AG09319 (cell line): Measurements from ENCODE around the gene GLI3.
A peak's percentile ranks its signal among the peaks of the same experiment; 100 is the strongest.

Experiments used
- DNase-seq: peaks from one replicate; pipeline ENCODE4 v3.0.0-alpha.2; 2010; ENCODE audit warnings: low read depth; ENCODE audit errors: extremely low read depth
- CTCF ChIP-seq: IDR thresholded peaks from 2 replicates; pipeline ENCODE4 v1.5.1; 2011; ENCODE audit warnings: low read depth, mild to moderate bottlenecking, inconsistent platforms, low read length, moderate library complexity

GLI3 gene

DNA sequence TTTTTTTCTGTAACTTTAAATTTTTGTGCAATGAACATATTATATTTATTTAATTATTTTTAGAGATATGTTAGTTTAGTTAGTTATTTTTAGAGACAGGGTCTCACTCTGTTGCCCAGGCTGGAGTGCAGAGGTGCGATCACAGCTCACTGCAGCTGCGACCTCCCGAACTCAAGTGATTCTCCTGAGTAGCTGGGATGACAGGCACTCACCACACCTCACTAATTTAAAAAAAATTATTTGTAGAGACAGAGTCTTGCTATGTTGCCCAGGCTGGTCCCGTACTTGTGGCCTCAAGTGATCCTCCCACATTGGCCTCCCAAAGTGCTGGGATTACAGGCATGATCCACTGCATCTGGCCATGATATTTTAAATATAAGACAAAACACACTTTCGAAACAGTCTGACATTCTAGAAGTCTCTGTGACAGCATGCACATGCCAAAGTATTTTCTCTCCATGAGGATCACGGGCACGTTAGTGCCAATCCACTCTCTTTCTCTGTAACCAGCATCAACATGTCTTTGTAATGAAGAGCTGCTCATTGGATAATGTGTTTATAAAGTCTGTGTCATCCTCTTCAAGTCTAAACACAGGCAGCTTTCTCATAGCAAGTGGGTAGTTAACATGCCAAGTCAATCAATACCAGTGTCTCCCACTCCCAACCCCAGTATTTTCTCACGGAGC is 137.4 kb downstream of the GLI3 start:
- no peak for DNase-seq
- no peak for TF ChIP-seq CTCF

DNA sequence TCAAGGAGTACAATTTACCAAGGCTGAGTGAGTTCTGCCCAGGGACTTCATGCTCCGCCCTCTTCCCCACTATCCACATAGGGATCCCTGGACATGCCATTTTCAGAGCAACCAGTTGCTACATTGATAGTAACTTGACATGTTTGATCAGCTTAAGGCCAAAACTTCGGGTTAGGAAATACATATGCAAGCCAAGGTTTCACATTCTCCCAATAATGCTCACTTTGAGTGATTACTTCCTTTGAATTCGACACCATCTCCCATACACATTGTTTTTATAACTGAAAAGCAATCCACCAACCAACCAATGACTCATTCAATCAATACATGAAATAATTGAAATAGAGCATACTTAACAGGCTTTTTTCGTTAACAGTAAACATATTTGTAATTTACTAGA is 137.9 kb downstream of the GLI3 start:
- no peak for TF ChIP-seq CTCF
- DNase-seq: no peak

- peak; percentile 39 for DNase-seq
- peak; percentile 10 for TF ChIP-seq CTCF
Measured at GRCh38 chr7:42097752-42098151, 139.3 kb downstream of the GLI3 start.

DNA sequence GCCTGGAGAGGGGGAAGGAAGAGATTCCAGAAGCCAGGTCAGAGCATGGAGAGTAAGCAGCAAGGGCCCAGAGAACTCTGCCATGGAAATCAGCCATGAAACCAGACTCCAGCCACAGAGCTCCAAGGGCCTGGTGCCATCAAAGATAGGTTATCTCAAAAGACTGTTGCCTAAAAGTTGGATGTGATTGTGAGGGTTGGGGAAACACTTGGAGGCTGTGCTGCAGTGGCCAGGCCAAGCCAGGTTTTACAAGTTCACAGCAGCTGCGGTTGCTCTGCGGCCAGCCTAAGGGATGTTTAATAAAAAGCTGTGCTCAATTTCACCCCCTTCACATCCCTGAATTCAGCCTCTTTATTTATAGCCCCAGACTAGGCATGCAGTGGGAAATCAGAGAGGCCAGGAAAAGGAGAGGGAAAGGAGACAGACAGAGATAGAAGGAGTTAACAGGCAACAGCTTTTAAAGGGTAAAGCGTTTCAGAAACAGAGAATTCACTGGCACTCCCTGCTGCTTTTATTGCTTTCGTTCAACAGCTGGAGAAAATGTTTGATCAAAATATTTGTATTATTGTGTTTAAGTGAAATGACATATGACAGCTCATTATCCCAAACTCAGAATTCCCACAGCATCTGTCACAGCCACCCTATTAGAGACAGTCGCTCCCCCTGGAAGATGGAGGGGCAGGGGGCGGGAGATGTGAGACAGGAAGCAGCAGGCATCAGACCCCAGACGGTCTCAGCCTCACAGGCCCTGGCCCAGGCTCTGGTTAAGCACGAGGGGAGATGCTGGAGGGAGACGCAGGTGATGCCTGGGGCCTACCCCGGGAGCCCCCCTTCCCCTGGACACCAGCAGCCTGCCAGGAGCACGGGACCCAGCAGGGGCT is 140.1 kb downstream of the GLI3 start:
- no peak for DNase-seq
- no peak for TF ChIP-seq CTCF

DNA sequence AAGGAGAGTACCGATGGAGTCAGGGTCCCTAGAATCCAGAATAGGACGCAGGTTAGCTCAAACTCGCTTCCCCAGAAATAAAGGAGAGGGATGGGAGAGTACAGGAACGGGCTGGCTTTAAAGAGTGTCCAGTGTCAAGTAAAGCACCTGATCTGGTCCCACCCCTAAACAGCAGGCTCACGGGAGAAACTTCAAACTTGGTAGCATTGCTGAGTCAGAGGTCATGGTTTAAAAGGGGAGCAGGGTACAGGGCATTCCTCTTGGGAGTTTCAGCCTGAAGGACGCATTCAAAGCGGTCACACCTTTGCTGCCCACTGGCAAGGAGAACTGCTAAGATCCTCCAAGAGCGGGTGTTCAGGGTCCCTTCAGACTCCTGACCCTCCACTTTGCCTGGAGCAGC is 140.7 kb downstream of the GLI3 start:
- TF ChIP-seq CTCF: no peak
- DNase-seq: no peak

DNA sequence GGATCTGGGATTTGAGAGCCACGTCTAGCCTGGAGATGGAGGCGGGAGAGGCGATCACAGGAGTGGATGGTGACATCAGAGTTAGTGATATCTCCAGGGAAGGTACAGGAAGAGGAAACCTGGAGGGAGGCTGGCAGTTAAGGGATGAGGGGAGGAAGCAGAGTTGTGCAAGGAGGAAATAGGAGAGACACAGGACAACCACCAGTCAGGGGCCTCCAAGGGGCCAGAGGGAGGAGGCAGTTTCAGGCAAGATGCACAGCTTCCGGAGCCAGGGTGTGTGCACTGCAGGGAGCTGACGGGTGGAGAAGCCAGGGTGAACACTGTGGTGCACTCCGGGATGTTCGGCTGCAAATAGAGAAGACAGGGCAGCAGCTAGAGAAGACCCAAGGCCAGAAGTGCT is 141.2 kb downstream of the GLI3 start:
- no peak for DNase-seq
- TF ChIP-seq CTCF: no peak

GRCh38 chr7:42093349-42093905 is 143.6 kb downstream of the GLI3 start:
- no peak for TF ChIP-seq CTCF
- no peak for DNase-seq
